GM15510 (cell line): Measurements from ENCODE around the gene ENTPD5.

Experiments
- POLR2A ChIP-seq: IDR thresholded peaks from 3 replicates; pipeline ENCODE4 v1.6.1; 2011; ENCODE audit warnings: borderline replicate concordance; ENCODE audit not compliant: insufficient read length; ENCODE audit errors: extremely low read depth

ENTPD5 gene

DNA sequence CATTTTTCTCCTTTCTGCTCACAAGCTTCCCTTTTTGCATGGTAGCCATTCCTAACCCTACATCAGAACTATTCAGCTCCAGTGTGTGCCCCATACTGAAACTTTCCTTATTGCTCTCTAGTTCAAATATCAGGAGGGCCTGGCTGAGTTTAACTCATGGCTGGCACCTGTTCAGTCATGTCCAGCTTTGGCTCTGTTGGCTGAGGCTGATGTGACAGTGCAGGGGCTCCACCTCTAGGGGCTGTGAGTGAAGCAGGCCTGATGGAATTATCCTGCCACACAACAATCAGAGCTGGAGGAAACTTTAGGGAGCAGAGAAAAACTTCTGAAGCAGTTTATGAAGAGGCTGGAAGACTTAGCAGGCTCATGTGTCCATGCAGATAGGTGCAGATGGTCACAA, 60.5 kb downstream of the ENTPD5 start:
- no peak for TF ChIP-seq POLR2A

DNA sequence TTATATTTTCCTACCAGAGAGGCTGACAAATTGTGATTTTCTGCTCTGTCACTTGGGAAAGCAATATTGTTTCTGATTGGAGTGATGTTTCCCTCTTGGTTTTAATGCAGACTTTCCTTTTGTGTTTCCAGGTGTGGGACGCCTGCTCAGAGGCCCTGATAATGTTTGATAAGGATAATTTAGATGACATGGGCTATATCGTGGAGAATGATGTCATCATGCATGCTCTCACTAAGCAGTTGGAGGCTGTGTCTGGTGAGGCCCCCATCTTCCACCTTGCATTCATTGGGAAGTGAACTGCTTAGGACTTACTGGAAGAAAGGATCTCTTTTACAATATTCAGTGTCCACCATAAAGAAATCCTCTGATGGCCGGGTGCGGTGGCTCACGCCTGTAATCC, 63.4 kb downstream of the ENTPD5 start:
- no peak for TF ChIP-seq POLR2A

DNA sequence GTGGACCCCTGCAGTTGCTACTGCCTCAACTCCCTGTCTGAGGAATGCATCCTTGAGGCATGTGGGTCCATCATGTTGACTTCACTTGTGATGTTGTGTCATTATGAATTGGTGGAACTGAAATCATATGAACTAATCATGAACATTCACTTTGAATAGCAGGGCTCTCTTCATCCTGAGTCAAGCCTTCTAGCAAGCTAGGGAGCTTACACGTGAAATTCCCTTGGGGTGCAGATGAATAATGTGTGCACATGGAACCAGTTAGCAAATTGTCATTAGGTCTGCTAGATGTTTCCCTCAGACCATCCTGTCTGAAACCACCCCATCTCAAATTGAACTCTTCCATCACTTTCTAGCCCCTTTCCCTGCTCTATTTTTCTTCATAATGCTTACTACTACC, 65.4 kb downstream of the ENTPD5 start:
- TF ChIP-seq POLR2A = no peak

DNA sequence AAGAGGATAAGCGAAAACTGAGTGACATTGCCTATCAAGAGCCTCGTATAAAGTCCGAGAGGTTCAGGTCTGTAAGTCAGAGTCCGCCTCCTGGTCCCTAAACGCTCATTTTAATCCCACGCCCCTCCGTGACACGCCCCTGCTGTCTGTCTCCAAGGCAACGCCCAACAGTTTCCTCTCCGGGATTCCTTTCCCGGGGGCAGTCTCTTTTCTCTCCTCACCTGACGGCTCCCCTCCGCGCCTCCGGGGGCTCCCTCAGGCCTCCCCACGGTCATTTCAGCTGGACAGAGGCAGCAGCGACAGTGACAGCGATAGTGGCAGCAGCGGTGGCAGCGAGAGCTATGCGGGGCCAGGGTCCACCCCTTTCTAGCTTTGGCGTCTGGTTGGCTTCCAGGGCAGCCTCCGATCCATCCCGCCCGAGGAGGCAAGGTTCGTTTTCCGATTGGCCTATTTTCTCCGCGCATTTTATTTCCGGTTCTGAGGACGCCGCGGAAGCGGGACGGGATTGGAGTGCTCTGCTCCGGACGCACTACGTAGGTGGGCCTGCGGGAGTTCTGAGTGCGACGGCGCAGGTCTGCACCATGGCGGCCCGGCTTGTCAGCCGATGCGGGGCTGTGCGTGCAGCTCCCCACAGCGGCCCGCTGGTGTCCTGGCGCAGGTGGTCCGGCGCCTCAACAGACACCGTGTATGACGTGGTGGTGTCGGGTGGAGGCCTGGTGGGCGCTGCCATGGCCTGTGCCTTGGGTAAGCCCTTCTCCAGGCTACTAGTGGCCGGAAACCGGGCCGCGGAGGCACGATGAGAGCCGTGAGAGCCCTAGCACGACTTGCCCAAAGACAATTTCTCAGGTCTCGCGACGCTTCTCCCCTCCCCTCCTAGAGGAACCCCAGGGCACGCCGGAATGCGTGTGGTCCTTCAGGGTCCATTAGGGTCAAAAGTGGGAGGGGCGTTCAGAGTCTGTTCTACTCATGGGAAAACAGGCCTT, 69.0 kb downstream of the ENTPD5 start, which contains the start of the genes COQ6 and FAM161B:
TSS of gene COQ6 (plus strand) at position 551 of the 983 bp plus-strand sequence. CDS start at position 582, 31 bp downstream.
TSS of gene FAM161B (minus strand) at position 343 of the 983 bp plus-strand sequence. CDS start at position 275, 68 bp downstream.
- peak; percentile 88 for TF ChIP-seq POLR2A

DNA sequence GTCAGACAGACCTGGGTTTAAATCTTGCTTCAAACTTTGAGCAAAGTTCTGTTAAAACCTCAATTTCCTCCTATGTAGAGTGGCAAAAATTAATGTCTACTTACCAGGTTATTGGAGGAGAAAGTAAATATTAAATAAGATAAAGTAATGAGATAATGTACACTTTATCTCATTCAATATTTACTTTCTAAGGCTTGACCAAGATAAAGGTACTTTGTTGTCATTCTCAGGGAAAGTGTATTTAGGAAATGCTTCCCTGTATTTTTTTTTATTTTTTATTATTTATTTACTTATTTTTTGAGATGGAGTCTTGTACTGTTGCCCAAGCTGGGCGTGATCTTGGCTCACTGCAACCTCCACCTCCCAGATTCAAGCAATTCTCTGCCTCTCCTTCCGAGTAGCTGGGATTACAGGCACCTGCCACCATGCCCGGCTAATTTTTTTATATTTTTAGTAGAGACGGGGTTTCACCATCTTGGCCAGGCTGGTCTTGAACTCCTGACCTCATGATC, 73.9 kb downstream of the ENTPD5 start:
- TF ChIP-seq POLR2A = no peak

DNA sequence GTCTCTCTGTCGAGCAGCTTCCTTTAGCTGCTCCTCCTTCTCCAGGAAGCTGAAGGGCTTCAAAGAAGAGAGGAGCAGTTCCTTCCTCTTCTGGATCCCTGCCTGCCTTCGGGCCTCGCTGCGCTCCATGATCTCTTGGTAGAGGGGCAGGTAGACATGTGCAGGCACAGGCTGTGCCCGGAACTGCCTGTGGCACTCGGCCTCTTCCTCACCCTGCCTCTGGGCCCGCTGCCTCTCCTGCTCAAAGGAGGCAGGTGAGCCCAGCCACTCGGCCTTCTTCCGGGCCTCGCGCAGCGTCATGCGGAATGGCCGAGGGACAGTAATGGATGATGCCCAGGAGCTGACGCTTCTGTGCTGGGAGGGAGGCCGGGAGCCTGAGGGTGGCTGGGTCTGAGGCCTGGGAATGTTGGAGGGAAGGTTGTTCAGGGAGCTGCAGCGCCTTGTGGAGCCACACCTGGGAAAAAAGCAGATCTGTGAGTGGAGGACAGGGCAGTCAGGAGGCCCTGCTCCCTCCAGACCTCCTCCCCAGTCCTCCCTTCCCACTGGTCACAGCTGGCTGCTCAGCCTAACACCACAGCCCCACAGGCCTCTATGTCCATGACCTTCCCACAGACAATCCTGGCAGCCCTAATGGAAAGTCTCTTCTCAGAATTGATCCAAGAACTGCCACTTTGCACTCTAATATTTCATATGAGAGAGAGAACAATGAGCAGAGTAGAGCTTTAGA, 74.5 kb downstream of the ENTPD5 start:
- no peak for TF ChIP-seq POLR2A

DNA sequence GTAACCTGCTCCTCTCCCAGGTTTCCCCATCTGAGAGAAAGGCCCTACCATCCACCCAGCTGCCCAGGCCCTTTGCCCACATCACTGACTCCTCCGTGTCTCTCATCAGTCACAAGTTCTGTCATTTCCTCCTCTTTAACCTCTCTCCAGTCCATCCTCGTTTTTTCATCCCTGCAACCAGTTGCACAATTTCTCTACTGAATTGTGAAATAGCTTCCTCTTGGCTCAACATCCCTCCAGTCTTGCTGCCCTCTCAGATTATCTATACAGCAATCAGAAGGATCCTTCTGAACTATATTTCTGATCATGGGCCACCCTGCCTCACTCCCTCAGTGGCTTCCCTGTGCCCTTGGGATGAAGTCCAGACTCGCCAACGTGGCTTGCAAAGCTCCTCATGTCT, 76.0 kb downstream of the ENTPD5 start:
- no peak for TF ChIP-seq POLR2A

DNA sequence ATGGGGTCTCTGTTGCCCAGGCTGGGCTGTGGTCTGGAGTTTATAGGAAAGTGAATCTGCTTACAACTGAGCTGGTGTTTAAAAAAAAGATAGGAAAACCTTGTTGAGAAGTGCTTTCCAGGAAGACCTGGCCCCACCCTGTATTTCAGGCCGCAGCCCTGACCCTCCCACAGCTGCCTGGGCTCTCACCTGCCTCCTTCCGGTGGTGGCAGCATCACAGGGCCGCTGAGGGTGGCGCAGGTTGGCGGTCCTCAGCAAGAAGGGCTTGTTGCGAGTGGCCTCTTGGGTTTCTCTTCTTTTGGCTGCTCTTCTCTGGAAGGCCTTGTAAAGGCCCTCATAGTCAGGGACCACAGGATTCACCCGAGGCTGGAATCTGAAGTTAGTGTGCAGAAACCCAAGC, 76.9 kb downstream of the ENTPD5 start:
- TF ChIP-seq POLR2A = no peak

DNA sequence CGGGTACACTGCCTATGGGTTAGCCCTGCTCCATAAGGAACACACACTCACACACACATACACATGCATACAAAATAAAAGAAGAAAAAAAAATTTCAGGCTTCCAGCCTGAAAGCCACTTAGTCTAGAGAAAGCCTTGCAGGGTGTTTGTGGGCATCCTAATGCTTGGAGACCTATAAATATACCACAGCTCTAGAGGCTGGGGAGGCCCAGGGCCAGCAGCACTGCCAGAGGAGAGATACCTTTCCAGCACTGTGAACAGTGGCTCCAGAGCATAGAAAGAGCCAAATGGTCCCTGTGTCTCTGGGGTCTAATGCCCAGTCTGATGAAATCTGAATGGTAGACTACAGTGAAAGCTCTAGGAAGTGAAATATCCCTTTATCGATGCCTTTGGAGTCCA, 82.1 kb downstream of the ENTPD5 start:
- TF ChIP-seq POLR2A = no peak

DNA sequence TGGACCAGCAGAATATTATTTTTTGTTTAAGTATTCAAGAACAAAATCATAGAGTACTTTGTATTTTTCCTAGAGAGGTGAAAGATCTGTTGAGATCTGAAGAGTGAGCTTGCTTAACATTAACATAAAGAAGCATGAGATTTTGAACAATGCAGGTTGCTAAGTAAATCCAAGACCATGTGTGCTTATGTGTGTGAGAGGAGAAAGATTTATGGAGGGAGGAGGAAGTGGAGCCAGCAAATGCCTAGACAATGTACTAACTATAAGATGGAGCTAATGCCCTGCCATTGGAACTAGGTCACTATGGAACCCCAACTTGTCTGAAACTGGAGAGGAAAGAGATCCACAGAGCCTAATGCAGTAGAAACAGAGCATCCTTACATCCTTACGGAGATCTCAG, 82.5 kb downstream of the ENTPD5 start:
- no peak for TF ChIP-seq POLR2A

DNA sequence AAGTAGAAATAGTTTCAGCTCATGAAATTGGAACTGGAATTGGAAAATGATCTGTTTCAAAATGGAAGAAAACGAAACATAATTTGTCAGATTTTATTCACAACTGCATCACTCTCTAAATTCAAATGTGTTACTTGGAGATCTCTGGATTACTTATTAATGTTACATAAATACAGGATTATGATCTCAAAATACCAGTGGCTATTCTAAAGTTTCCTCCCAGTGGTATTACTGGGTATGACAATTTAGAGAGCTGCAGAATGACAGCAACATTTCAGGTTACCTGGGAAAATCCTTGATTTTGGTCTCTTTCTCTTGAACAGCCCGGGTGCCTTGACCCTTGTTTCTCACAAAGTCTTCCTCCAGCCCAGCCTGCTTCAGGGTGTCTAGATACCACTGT, 83.4 kb downstream of the ENTPD5 start:
- no peak for TF ChIP-seq POLR2A

DNA sequence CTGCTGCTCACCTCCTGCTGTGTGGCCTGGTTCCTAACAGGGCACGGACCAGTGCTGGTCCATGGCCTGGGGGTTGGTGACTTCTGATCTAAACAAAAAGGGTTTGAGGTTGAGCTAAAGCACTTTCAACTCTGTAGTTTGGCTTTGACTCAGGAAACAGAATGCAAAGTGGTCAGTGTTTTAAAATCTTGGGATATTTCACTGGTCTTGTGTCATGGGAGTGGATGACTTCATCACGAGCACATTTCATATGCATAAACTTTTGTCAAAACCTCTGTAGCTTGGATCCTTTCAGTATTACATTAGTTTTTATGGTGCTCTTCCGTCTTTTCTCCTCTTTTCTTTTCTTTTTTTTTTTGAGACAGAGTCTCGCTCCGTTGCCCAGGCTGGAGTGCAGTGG, 94.8 kb downstream of the ENTPD5 start:
- TF ChIP-seq POLR2A = no peak

DNA sequence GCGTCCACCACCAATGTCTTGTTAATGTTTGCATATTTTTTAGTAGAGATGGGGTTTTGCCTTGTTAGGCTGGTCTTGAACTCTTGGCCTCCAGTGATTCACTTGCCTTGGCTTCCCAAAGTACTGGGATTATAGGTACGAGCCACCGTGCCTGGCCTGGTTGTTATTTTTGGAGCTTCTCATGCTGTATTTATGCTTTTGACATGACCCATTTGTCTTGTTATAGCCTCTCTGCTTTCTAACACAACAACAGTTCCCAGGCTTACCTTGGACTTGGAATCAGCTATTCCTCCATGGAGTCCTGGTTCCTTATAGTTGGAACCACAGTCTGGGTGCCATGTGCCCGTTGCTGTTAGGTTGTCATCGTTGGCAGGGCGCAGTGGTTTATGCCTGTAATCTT, 102.8 kb downstream of the ENTPD5 start:
- TF ChIP-seq POLR2A = no peak

DNA sequence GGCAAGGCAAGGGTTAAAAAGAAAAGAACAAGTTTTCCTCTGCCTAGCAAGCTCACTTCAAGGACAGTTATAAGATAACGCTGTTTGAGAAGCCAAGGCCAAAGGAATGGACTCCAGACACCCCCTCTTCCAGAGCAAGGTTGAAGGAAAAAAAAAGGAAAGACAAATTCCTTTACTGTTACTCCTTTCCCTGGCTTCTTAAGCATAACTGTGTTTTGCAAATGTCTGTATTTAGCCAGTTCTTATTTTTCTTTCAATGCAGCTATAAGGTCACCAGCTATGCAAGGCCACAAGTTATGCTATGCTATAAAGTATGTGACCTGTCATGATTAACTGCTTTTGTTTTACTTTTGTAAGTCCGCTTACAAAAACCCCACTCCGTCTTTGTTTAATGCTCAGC, 105.8 kb downstream of the ENTPD5 start:
- TF ChIP-seq POLR2A = no peak

DNA sequence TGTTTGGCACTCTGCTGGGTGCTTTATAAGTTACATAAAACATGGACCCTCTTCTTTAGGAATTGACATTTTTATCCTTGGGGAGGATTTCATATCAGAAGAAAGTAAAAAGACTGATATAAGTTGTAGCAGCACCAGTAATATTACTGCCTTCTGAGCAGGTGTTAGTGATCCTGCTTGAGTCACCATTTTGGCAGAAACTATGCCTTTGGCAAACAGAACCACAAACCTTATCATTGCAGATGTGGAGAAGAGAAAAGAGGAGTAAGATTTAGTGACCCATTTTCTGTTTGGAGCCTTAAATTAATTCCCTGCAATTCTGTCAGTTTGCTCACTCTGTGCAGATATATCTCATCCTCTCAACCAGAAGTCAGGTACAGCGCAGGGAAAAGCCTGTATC, 109.4 kb downstream of the ENTPD5 start:
- no peak for TF ChIP-seq POLR2A
